ENCODE data around the gene KCNIP1. TPM values are rescaled to one million over a fixed set of nuclear protein-coding genes. Genes with fewer than 3 reads are reported as not detected.

KCNIP1 gene
- total RNA-seq, 1 donor from 2014 or later = 0.16 TPM

DNA sequence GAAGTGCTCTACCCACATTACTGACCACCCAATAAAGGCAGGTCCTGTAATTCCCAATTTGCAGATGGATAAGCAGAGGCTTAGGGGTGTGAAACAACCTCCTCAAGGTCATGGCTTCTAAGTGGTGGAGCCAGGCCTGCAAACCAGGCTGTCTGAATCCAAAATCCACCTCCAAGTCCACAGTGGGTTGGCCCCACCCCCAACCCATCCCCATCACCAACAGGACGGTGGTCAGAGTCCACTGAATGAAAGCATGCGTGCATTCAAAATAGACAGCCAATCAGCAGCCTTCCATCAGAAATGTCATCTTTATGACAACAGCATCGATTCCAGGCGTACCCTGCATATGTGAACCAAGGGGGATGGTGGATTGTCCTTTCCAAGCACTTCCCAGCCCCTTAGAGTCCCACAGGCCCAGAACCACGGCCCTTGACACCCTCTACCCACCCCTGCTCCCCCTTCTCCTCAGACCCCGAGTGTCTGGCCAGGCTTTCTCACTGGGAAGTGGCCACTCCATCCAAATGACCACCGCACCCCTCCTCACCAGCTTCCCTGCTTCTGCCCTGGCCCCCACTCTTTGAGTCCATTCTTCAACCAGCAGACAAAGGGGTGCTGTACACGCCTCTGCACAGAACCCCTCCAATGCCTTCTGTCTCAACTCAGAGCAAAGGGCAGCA, 133.1 kb downstream of the KCNIP1 start:
- H3K9me3 ChIP-seq (replicated peaks) = no peaks in the 10 kb centered on the region
- H3K4me1 ChIP-seq = peaks cover 31% of the 10 kb centered on the region
- no peak for DNase-seq
- H3K36me3 ChIP-seq = no peaks in the 10 kb centered on the region
- TF ChIP-seq, protein P1, sequence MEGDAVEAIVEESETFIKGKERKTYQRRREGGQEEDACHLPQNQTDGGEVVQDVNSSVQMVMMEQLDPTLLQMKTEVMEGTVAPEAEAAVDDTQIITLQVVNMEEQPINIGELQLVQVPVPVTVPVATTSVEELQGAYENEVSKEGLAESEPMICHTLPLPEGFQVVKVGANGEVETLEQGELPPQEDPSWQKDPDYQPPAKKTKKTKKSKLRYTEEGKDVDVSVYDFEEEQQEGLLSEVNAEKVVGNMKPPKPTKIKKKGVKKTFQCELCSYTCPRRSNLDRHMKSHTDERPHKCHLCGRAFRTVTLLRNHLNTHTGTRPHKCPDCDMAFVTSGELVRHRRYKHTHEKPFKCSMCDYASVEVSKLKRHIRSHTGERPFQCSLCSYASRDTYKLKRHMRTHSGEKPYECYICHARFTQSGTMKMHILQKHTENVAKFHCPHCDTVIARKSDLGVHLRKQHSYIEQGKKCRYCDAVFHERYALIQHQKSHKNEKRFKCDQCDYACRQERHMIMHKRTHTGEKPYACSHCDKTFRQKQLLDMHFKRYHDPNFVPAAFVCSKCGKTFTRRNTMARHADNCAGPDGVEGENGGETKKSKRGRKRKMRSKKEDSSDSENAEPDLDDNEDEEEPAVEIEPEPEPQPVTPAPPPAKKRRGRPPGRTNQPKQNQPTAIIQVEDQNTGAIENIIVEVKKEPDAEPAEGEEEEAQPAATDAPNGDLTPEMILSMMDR (IDR thresholded peaks at IDR 0.05; ENCODE audit: borderline replicate concordance) = no peak
- intact Hi-C loops (cut with micrococcal nuclease) = loop anchor here (10.0 kb wide), 1 partner anchor 412 kb away; no protein-coding TSS in a partner anchor
- H3K27ac ChIP-seq (replicated peaks) = no peak overlapping the region
- no peak overlapping the region for H3K4me3 ChIP-seq
- H3K27me3 ChIP-seq (ENCODE audit: low read depth) = no peaks in the 10 kb centered on the region

DNA sequence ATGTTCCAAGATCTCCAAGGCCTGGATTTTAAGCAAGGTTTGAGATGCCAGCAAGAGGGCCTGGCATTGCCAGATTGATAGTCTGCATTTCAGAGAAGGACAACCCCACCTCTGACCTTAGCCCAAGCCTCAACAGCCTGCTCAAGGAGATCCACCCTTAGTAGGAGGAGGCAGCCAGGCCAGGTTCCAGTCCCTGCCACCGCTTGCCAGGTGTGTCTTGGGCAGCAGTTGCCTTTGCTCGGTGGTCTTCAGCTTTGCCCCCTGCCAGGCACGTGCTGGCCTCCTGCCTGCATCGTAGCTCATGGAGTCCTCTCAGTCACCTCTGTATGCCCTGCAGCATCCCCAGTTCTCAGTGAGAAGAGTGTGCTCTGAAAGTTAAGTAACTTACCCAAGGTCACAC, 134.2 kb downstream of the KCNIP1 start:
- peaks cover 19% of the 10 kb centered on the region for H3K4me1 ChIP-seq
- H3K27ac ChIP-seq (replicated peaks) = no peak overlapping the region
- no peak for DNase-seq
- no peaks in the 10 kb centered on the region for H3K27me3 ChIP-seq (ENCODE audit: low read depth)
- TF ChIP-seq, protein P1 (IDR thresholded peaks at IDR 0.05; ENCODE audit: borderline replicate concordance) = no peak
- H3K36me3 ChIP-seq = no peaks in the 10 kb centered on the region
- H3K4me3 ChIP-seq = no peak overlapping the region
- no peaks in the 10 kb centered on the region for H3K9me3 ChIP-seq (replicated peaks)
- intact Hi-C loops (cut with micrococcal nuclease) = loop anchor here (10.0 kb wide), 1 partner anchor 413 kb away; no protein-coding TSS in a partner anchor

DNA sequence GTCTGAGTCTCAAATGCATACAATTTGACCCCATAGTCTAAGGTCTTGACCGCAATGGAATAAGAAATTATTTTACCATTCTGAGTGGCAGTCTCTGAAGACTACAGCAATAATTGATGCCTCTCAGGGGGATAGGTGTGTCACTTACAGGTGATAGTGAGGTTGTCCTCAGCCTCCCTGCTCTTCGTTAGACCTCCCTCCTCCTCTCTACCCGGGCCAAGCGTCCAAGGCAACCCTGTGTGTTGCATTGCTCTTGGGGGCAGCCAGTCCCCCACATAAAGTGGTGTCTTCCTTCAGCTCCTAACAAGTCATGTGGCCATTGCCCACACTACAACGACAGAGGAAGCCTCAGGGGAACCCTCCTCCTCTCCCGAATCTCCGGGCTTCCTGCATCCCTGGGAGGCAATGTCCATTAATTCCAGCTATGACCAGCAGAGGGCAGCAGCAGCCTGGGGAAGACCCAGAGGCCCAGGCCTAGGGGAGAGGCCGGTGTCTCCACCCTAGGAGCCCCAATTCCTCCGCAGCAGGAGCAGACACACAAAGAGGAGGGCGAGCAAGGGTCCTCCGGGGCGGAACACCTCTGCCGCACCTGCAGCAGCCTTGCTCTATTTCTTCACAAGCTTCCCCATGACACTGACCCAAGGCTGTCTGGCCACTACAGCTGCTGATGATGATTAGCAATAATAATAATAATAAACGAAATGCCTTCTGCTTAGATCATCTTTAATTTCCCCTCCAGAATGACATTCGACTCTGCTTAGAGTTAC, 134.8 kb downstream of the KCNIP1 start:
- no peaks in the 10 kb centered on the region for H3K27me3 ChIP-seq (ENCODE audit: low read depth)
- no peak overlapping the region for H3K27ac ChIP-seq (replicated peaks)
- no peaks in the 10 kb centered on the region for H3K9me3 ChIP-seq (replicated peaks)
- TF ChIP-seq, protein P1 (IDR thresholded peaks at IDR 0.05; ENCODE audit: borderline replicate concordance) = peak; percentile 93
- DNase-seq = peak; percentile 50
- peaks cover 16% of the 10 kb centered on the region for H3K4me1 ChIP-seq
- no peak overlapping the region for H3K4me3 ChIP-seq
- no peaks in the 10 kb centered on the region for H3K36me3 ChIP-seq
- intact Hi-C loops (cut with micrococcal nuclease) = loop anchor here (10.0 kb wide), 1 partner anchor 414 kb away; no protein-coding TSS in a partner anchor

DNA sequence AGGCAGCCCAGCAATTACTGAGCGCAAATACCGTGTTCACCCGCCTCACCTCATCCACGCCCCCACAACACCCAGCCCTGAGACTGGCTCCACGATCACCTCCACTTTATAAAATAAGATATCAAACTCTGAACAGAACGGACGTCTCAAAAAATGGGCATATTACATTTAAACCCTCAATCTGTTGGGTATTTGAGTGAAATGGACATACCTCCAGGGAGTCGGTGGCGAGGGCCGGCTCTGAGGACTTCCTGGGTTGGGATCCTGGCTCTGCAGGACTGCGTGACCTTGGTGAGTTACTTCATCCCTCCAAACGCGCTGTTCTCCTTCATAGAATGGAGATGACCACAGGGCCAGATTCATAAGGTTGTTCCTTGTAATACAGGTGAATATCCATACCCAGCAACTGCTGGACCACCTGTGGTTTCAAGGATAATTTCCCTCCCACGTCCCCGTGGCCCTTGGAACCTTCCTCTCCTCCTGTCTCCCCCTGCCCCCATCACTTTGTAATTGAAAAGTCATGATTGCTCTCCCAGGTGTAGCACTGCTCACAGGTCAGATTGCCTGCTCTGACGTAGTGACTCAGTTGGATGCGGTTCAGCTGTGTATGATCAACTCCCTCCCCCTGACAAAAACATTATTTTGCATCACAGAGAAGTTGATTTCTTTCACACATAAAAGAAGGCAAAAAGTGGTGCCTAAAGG, 135.6 kb downstream of the KCNIP1 start:
- DNase-seq = no peak
- H3K27me3 ChIP-seq (ENCODE audit: low read depth) = peaks cover 4% of the 10 kb centered on the region
- no peaks in the 10 kb centered on the region for H3K9me3 ChIP-seq (replicated peaks)
- H3K27ac ChIP-seq (replicated peaks) = no peak overlapping the region
- no peaks in the 10 kb centered on the region for H3K36me3 ChIP-seq
- no peak overlapping the region for H3K4me3 ChIP-seq
- intact Hi-C loops (cut with micrococcal nuclease) = loop anchor here (10.0 kb wide), 1 partner anchor 415 kb away; no protein-coding TSS in a partner anchor
- H3K4me1 ChIP-seq = peaks cover 8% of the 10 kb centered on the region
- TF ChIP-seq, protein P1 (IDR thresholded peaks at IDR 0.05; ENCODE audit: borderline replicate concordance) = no peak

Measured in left ventricle myocardium inferior (tissue), 1 donor.